HG03354 (cell line): Measurements from ENCODE around the gene MAP2K5.

Experiments used
- ATAC-seq: cut with Tn5 transposase; IDR thresholded peaks from one replicate; pipeline ENCODE4 v1.9.1; 2021; ENCODE audit warnings: mild to moderate bottlenecking; ENCODE audit not compliant: unreplicated experiment, poor library complexity, severe bottlenecking

Gene MAP2K5

GRCh38 chr15:67769497-67770357 lies 227.2 kb downstream of the MAP2K5 start:
- ATAC-seq: no peak

GRCh38 chr15:67770358-67770628 lies 227.8 kb downstream of the MAP2K5 start:
- no peak for ATAC-seq

- ATAC-seq: no peak
Measured at GRCh38 chr15:67771189-67771800, 228.8 kb downstream of the MAP2K5 start.

GRCh38 chr15:67774626-67775025 lies 232.1 kb downstream of the MAP2K5 start:
- ATAC-seq: no peak

- no peak for ATAC-seq
Measured at GRCh38 chr15:67775250-67775649, 232.7 kb downstream of the MAP2K5 start.

GRCh38 chr15:67775998-67776397 lies 233.5 kb downstream of the MAP2K5 start:
- ATAC-seq: no peak

DNA sequence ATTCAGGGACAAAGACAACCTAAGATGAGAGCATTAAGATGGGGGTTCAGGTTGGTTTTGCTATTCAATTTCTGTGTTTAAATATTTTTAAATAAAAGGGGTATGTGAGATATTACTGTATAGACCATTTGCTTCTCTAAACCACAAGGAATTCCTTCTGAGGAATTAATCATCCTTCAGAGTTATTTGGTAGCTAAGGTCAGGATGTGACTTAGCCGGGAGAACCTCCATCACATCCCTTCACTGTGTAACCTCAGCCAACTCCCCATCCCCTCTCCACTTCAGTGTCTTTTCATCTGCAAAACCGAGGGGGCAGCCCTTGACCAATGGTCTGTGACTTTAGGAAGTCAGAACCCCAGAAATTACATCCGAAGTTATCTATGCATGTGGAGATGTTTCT lies 234.1 kb downstream of the MAP2K5 start:
- ATAC-seq: no peak

- no peak for ATAC-seq
Measured at GRCh38 chr15:67777071-67777470, 234.6 kb downstream of the MAP2K5 start.

DNA sequence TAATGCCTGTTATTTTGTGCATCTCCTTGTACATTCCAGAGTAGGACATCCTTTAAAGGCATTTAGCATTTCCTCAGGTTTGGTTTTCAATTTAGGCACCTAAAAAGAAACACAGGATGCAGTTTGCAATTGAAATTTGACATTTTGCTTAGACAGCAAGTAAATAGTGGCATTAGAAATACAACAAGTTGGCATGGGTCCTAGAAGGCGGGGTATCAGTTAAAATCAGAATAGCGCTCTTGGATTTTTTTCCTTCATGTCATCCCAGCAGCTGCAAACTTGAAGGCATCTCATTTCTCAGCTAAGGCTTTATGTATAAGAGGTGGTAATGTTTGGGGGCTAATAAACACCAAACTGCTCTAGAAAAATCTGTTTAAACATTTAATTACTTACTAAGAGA lies 235.3 kb downstream of the MAP2K5 start:
- ATAC-seq: no peak

DNA sequence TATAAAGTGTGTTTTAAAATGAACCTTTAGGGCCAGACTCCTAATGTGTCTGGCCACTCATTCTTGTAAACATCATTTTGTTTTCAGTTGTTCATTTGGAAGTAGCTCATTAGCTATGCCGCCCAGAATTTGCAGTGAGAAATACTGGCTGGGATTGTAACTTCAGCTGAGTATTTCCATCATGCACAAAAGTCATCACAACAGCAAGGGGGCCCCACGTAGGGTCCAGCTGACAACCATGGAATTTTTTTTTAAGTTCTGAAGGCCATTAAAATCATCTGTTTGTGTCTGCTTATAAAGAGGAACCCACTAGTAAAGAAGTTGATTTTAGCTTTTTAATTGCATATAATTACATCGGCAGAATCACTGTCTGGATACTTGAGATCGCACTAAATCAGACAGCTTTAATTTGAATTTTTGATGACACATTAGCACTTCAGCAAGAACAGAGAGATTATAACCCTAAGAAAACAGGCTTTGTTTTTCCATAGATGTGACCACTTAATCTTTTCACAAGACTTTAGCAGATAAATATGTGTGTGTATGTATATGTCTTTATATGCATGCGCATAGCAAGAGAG lies 236.6 kb downstream of the MAP2K5 start:
- ATAC-seq: no peak

- no peak for ATAC-seq
Measured at GRCh38 chr15:67779549-67780111, 237.1 kb downstream of the MAP2K5 start.

GRCh38 chr15:67781061-67781460 lies 238.6 kb downstream of the MAP2K5 start:
- no peak for ATAC-seq

DNA sequence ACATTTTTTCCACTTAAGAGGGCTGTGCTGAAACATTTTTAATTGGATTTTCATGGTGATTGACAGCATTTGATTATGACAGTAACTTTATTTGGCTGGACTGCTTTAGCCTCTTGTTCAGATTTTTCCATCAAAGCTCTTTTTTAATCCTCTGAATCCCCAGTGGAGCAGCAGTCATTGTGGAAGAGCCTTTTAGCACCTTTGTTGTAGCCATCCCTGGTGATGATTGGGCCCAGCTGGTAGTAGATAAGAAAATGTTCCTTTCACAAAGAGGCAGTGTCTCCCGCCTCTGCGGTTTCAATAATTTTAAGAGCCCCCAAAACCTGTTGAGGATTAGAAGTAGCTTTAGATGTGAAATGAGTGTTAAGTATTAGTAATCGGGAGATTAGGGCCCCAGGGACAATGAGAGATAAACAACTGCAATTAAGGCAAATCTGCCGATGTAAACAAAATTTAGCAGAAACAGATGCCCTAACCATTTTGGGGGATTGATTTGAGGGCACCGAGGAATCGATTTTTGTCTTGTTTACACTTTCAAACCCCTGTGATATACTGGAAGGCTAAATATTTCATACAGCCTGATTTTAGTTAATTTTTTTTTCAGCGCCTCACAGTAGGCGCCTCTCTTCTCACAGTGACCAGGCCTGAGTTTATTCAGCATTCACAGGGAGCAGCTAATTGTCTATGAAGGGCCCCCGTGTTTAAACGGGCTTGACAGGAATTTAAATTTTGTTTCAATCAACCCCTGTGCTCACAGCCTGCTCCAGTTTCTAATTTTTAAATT lies 239.6 kb downstream of the MAP2K5 start:
- no peak for ATAC-seq

GRCh38 chr15:67782691-67782991 lies 240.1 kb downstream of the MAP2K5 start:
- ATAC-seq: no peak

DNA sequence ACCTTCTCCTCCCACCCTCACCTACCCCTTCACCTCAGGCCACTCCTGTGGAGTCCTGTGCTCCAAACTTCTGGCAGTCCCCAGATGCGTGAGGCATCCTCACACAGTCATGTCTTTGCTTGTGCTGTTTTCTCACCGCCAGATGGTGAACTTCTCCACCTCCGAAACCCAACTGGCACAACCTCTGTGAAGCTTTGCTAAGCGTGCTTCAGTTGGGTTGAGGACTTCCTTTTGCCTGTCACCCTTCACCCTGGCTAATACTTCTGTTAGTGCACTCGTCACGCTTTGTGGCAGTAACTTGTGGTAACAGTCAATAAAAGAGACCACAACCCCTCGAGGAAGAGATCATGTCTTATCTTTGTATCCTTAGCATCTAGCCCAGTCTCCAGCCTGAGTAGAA lies 240.8 kb downstream of the MAP2K5 start:
- peak; percentile 70 for ATAC-seq

- peak; percentile 91 for ATAC-seq
Measured at GRCh38 chr15:67784090-67784781, 241.7 kb downstream of the MAP2K5 start.

- ATAC-seq: peak; percentile 20
Measured at GRCh38 chr15:67784856-67785430, 242.4 kb downstream of the MAP2K5 start.

- ATAC-seq: no peak
Measured at GRCh38 chr15:67785431-67785830, 242.9 kb downstream of the MAP2K5 start.

DNA sequence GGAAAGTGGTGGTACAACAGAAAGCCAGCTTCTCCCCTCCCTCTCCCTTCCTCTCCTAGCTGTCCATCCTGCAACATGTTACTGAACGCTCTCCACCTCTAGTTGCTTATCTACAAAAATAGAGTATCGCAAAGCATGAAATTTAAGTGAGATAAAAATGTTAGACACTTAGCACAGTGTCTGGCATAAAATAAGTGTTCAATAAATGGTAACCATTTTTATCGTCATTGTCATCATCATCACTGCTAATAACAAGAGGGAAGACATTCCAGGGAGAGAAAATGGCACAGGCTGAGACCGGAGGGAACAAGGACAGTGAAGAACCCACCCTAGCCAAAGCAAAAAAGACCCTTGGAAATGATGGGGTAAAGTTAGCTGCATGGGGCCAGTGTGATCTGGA lies 244.1 kb downstream of the MAP2K5 start:
- ATAC-seq: no peak
